Measurements from ENCODE around the gene MGAT4D. TPM values are rescaled to one million over a fixed set of nuclear protein-coding genes. Genes with fewer than 3 reads are reported as not detected.

Gene MGAT4D
- total RNA-seq, 4 donors from 2014 or later = not detected

DNA sequence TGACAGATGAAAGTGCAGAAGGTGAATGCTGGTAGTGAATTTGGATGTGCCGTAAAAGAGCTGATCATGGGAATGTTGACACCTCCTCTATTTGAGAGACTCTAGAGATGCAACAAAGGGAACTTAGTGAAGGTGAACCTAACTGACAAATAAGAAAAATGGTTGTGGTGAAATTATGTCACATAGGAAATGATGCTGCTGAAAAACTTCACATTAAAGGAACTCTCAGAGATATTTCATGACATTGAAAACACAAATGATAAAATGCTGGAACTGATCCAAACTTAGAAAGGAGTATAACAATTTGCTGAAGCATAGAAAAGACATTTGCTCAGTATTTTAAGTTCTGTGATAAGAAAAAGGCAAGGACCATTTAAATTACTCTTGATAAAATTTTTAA lies 31.9 kb downstream of the MGAT4D start:
- no peak overlapping the region for H3K27ac ChIP-seq
- 0 to 87% methylated on average over 1 of the region's 1 CpG for WGBS, 2 donors (ENCODE audit: low coverage in 1 of 2)
- no peak for ATAC-seq

DNA sequence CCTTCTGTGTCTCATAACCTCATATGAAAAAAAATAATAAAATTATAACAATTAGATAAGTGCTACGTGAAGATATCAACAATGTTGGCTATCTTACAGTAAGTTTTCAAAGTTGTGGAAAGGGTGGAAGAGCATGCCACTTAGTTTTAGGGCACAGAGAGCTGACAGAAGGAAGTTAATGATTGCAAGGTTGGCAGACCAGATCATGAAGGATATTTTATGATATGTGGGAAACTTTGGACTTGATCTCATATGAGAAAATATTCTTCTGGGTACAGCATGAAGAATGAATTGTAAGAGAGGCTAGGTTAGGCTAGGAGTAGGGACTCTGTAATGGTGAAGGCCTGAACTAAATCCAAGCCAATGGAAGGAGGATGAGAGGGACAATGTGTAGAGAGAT lies 34.5 kb downstream of the MGAT4D start:
- TF ChIP-seq POLR2AphosphoS5 (IDR thresholded peaks at IDR 0.05) (no peak), POLR2A (IDR thresholded peaks at IDR 0.05) (no peak), EP300 (IDR thresholded peaks at IDR 0.05) (no peak)
- TF ChIP-seq, protein P1, sequence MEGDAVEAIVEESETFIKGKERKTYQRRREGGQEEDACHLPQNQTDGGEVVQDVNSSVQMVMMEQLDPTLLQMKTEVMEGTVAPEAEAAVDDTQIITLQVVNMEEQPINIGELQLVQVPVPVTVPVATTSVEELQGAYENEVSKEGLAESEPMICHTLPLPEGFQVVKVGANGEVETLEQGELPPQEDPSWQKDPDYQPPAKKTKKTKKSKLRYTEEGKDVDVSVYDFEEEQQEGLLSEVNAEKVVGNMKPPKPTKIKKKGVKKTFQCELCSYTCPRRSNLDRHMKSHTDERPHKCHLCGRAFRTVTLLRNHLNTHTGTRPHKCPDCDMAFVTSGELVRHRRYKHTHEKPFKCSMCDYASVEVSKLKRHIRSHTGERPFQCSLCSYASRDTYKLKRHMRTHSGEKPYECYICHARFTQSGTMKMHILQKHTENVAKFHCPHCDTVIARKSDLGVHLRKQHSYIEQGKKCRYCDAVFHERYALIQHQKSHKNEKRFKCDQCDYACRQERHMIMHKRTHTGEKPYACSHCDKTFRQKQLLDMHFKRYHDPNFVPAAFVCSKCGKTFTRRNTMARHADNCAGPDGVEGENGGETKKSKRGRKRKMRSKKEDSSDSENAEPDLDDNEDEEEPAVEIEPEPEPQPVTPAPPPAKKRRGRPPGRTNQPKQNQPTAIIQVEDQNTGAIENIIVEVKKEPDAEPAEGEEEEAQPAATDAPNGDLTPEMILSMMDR (IDR thresholded peaks at IDR 0.05) = no peak
- Histone ChIP-seq H3K4me3 (no peak overlapping the region), H3K9me3 (no peaks in the 10 kb centered on the region), H3K27me3 (peaks cover 5% of the 10 kb centered on the region), H3K27ac (no peak overlapping the region), H3K4me1 (no peaks in the 10 kb centered on the region), H3K36me3 (no peaks in the 10 kb centered on the region)
- WGBS, 2 donors (ENCODE audit: low coverage in 1 of 2) = 52% methylated on average over 1 of the region's 1 CpG; no CpG with 5 or more reads in 1 of the 2 donors
- no peak for ATAC-seq

More for the DNA sequence above, 31.9 kb downstream of the MGAT4D start:
- Histone ChIP-seq H3K36me3 (no peaks in the 10 kb centered on the region), H3K9me3 (no peaks in the 10 kb centered on the region), H3K4me1 (no peaks in the 10 kb centered on the region), H3K27me3 (peaks cover 22% of the 10 kb centered on the region), H3K4me3 (no peak overlapping the region)
- TF ChIP-seq POLR2AphosphoS5 (IDR thresholded peaks at IDR 0.05) = no peak
- TF ChIP-seq, protein P1 (IDR thresholded peaks at IDR 0.05) = no peak
- TF ChIP-seq POLR2A (IDR thresholded peaks at IDR 0.05) = no peak
- no peak for TF ChIP-seq EP300 (IDR thresholded peaks at IDR 0.05)

DNA sequence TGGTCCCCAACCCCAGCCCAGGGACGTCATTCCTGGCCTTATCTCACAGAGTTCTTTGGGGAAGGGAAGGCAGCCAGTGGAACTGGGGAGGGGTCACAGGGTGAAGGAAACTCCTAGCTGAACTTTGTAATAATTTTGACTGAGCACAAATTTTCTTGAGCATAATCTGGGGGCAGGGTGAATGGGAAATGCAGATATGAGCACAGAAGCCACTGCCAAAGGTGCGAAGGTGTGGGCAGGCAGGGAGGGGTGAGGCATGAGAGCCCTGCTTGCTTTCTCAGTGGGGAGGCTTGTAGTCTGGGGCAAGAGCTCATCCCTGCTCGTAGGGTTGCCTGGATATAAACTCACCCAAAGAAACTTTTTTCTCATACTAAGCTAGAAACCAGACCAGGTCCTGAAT lies 34.9 kb downstream of the MGAT4D start:
- peaks cover 5% of the 10 kb centered on the region for H3K27me3 ChIP-seq
- no peaks in the 10 kb centered on the region for H3K36me3 ChIP-seq
- ATAC-seq = no peak
- no peak overlapping the region for H3K27ac ChIP-seq
- no peak overlapping the region for H3K4me3 ChIP-seq
- no peaks in the 10 kb centered on the region for H3K4me1 ChIP-seq
- 59 to 69% methylated on average over 2 to 3 of the region's 3 CpGs for WGBS, 2 donors (ENCODE audit: low coverage in 1 of 2)
- H3K9me3 ChIP-seq = no peaks in the 10 kb centered on the region
- TF ChIP-seq, protein P1 (IDR thresholded peaks at IDR 0.05) = no peak
- TF ChIP-seq EP300 (IDR thresholded peaks at IDR 0.05) (no peak), POLR2A (IDR thresholded peaks at IDR 0.05) (no peak), POLR2AphosphoS5 (IDR thresholded peaks at IDR 0.05) (no peak)

DNA sequence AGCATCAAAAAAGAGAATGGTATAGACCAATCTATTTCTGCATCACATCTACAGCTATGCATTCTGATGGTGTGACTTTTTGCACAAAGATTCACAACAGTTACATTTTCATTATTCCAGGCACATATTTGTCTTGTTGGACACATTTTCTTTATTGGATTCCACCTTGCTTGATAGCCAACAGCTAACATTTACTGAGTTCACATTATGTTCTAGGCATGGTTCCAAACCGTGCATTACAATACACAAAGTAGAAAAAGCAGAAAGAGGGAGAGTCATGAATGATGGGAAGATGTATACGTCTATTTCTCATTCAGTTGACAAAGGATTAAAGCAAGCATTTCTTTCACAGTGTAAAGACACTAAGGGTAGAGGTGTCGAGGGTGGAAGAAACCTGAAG lies 47.7 kb downstream of the MGAT4D start:
- 10 to 23% methylated on average over 3 of the region's 3 CpGs for WGBS, 2 donors (ENCODE audit: low coverage in 1 of 2)

DNA sequence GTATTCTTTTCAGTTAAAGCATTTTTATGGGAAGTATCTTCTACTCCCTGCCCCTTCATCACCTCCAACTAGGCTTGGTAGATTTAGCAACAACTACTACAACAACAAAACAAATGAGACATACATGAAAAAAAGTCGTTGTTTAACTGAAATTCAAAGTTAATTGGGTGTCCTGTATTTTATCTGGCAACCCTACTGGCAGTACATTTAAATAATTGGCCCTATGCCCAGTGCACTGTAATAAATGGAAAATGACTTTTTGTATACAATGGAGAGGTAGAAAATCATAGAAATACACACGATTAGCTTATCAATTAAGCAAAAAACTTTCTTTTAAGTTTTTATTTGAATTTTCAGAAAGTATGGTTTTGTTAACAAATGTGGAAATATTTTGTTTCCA lies 49.3 kb downstream of the MGAT4D start:
- H3K36me3 ChIP-seq = no peaks in the 10 kb centered on the region
- TF ChIP-seq, protein P1 (IDR thresholded peaks at IDR 0.05) = no peak
- TF ChIP-seq POLR2A (IDR thresholded peaks at IDR 0.05) (no peak), POLR2AphosphoS5 (IDR thresholded peaks at IDR 0.05) (no peak), EP300 (IDR thresholded peaks at IDR 0.05) (no peak)
- no peaks in the 10 kb centered on the region for H3K27me3 ChIP-seq
- no peak overlapping the region for H3K4me3 ChIP-seq
- H3K9me3 ChIP-seq = no peaks in the 10 kb centered on the region
- ATAC-seq = no peak
- H3K27ac ChIP-seq = no peak overlapping the region
- WGBS, 2 donors (ENCODE audit: low coverage in 1 of 2) = 16 to 17% methylated on average over 2 of the region's 2 CpGs
- H3K4me1 ChIP-seq = peaks cover 0 to 3% (median 0%) of the 10 kb centered on the region in 3 donors

More for the DNA sequence above, 47.7 kb downstream of the MGAT4D start:
- Histone ChIP-seq H3K9me3 (no peaks in the 10 kb centered on the region), H3K4me1 (peaks cover 0 to 3% (median 0%) of the 10 kb centered on the region in 3 donors), H3K36me3 (no peaks in the 10 kb centered on the region), H3K27ac (no peak overlapping the region), H3K27me3 (no peaks in the 10 kb centered on the region), H3K4me3 (no peak overlapping the region)
- TF ChIP-seq POLR2AphosphoS5 (IDR thresholded peaks at IDR 0.05) = no peak
- no peak for TF ChIP-seq EP300 (IDR thresholded peaks at IDR 0.05)
- TF ChIP-seq, protein P1 (IDR thresholded peaks at IDR 0.05) = no peak
- no peak for TF ChIP-seq POLR2A (IDR thresholded peaks at IDR 0.05)
- ATAC-seq = no peak

Data from gastroesophageal sphincter (tissue), 4 donors.